GM19395 (cell line): ENCODE results near the gene CCDC85C.

Experiments used
- ATAC-seq: cut with Tn5 transposase; IDR thresholded peaks from one replicate; pipeline ENCODE4 v1.9.1; 2021; ENCODE audit warnings: mild to moderate bottlenecking, moderate library complexity; ENCODE audit not compliant: unreplicated experiment

CCDC85C gene

GRCh38 chr14:99527427-99528076, 76.5 kb downstream of the CCDC85C start:
- ATAC-seq = no peak

GRCh38 chr14:99527026-99527425, 77.0 kb downstream of the CCDC85C start:
- no peak for ATAC-seq

- no peak for ATAC-seq
These were observed 78.3 kb downstream of the CCDC85C start for GRCh38 chr14:99525699-99526080.

- ATAC-seq = no peak
These were observed 79.0 kb downstream of the CCDC85C start for GRCh38 chr14:99524804-99525698.

GRCh38 chr14:99524091-99524661, 79.8 kb downstream of the CCDC85C start:
- no peak for ATAC-seq

- no peak for ATAC-seq
These were observed 80.3 kb downstream of the CCDC85C start for GRCh38 chr14:99523704-99524055.

GRCh38 chr14:99522934-99523703, 80.9 kb downstream of the CCDC85C start:
- no peak for ATAC-seq

- no peak for ATAC-seq
These were observed 81.5 kb downstream of the CCDC85C start for GRCh38 chr14:99522457-99522891.

GRCh38 chr14:99522025-99522401, 82.0 kb downstream of the CCDC85C start:
- no peak for ATAC-seq

GRCh38 chr14:99521176-99522024, 82.6 kb downstream of the CCDC85C start:
- no peak for ATAC-seq

GRCh38 chr14:99520571-99521081, 83.4 kb downstream of the CCDC85C start:
- ATAC-seq = no peak

GRCh38 chr14:99519931-99520421, 84.0 kb downstream of the CCDC85C start:
- ATAC-seq = no peak

- no peak for ATAC-seq
These were observed 84.6 kb downstream of the CCDC85C start for GRCh38 chr14:99519347-99519881.

- peak; percentile 80 for ATAC-seq
These were observed 85.3 kb downstream of the CCDC85C start for GRCh38 chr14:99518441-99519346.

- ATAC-seq = peak; percentile 7
These were observed 86.2 kb downstream of the CCDC85C start for GRCh38 chr14:99517643-99518381.

- ATAC-seq = no peak
These were observed 87.0 kb downstream of the CCDC85C start for GRCh38 chr14:99516871-99517642.
